Myocyte (in vitro differentiated cells): ENCODE measurements around the gene MUC15. TPM values are rescaled to one million over a fixed set of nuclear protein-coding genes. Genes with fewer than 3 reads are reported as not detected.
"Not testable (repeated sequence)": the region's sequence is repeated elsewhere in the genome, so short reads cannot be mapped to it uniquely, and the experiment has no call there.

Experiments used
- DNase-seq: peaks from one replicate; pipeline ENCODE4 v3.0.0-alpha.2; 2012; ENCODE audit warnings: low read depth
- polyA plus RNA-seq: library from polyadenylated mRNA; unstranded; fragments of >200 nt; gene quantifications from one replicate; pipeline ENCODE4 v1.2.1, GENCODE V29; 2012; ENCODE audit warnings: missing spikeins
- total RNA-seq: library from RNA; depleted of rRNA; stranded (reverse); fragments of >200 nt; gene quantifications from 2 replicates; pipeline ENCODE4 v1.2.3, GENCODE V29; 2014

MUC15 gene
- total RNA-seq: not detected in 2 replicates
- polyA plus RNA-seq: not detected

DNA sequence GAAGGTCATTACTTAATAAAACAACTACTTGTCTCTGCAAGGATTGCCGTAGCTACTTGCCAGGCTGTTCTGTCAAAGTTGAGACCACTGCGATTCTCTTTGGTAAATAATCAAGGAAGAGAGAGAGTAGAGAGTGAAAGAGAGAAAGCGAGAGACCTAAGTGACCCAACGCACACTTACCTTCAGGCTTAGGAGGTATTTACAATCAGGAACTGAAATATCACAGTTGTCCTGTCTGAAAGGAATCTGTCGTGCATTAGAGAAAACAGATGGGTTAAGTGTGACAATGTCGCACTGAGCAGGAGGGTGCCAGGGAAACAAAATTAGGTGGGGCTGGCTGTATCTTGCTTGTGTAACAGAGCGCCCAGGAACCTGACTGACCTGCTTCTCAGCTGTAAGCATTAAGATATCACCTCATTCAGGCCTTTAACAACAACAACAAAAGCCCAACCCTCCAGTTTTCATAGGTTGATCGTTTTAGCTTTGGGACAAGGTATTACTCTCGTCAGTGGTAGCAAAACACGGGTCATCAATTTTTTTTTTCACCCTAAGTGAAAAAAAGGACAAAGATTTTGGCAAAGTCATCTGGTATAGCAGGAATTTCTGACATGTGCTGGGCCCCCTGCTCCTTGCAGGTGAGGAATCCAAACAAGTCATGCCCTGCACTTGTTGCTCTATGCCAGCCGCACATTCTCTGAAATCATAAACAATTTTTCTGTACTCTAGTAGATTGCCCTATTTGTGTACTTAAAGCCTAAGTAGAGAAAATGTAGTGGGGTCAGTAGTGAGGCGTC is at the start of gene MUC15:
TSS of gene MUC15 (minus strand) at position 403 of the 794 bp plus-strand sequence. CDS start 5,169 bp downstream, outside the sequence.
- no peak for DNase-seq

GRCh38 chr11:26621132-26621531 is 49.1 kb upstream of the MUC15 start:
- no peak for DNase-seq

GRCh38 chr11:26620282-26621045 is 48.4 kb upstream of the MUC15 start:
- no peak for DNase-seq

GRCh38 chr11:26618441-26618840 is 46.4 kb upstream of the MUC15 start:
- DNase-seq: no peak

GRCh38 chr11:26613759-26614158 is 41.7 kb upstream of the MUC15 start:
- DNase-seq: no peak

GRCh38 chr11:26608507-26609146 is 36.6 kb upstream of the MUC15 start:
- DNase-seq: no peak

GRCh38 chr11:26607725-26608506 is 35.9 kb upstream of the MUC15 start:
- DNase-seq: no peak

DNA sequence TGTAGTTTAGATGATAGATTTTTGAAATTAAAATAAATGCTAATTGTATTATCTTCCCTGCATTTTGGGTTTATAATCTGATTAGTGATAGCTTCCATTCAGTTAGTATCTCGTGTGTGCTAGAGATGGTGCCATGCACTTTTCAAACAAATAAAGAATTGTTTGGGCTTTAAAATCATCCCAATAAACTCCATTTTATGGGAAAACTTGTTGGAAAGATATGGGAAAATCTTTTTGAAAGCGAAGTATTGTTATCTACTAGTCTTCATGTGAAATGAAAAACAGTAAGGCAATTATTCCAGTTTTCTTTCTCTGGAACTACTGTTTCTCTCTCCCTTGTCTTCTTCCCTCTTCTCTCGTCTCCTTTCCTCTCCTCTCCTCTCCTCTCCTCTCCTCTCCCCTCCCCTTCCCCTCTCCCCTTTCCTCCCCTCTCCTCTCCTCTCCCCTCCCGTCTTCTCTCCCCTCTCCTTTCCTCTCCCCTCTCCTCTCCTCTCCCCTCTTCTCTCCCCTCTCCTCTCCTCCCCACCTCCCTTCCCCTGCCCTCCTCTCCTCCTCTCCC is 27.9 kb upstream of the MUC15 start:
- no peak for DNase-seq

DNA sequence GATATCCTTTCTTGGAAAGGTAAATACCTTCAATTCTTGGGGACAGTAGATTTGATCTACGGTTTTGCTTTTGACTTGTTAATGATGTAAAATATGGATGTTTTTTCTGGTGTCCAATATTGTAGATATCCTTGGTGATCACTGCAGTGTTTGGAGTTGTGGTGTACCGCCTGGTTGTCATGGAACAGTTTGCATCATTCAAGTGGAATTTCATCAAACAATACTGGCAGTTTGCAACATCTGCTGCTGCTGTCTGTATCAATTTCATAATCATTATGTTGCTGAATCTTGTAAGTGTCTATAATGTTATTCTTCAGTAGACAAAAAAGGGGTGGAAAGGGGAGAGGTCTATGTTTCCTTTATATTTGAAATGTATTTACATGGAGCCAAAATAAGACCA is 27.4 kb upstream of the MUC15 start:
- peak; percentile 2 for DNase-seq

- DNase-seq: no peak
Observed at GRCh38 chr11:26597899-26598298, 25.8 kb upstream of the MUC15 start.

DNA sequence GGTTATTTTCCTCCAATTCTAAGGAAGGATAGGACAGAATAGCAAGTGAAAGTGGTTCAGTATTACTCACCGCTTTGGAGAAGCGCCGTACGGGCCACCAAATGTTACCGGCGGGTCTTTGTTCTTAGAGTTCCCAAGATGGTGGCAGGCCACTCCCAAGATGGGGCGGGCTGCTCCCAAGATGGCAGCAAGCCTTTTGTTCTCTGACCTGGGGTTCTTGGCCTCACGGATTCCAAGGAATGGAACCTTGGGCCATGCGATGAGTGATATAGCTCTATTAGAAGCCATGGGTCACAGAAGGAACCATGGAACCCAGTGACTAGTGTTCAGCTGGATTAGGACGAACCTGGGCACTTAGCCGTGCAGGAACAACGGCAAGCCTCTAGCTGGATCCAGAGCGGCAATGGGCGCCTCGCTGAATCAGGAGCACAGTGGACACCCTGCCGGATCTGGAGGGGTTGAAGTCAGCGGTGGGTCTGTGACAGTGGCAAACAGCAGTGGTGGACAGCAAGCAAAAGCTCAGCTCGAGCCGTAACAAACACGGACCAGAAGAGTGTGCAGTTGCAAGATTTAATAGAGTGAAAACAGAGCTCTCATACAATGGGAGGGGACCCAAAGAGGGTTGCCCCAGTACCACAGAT is 25.1 kb upstream of the MUC15 start:
- DNase-seq: not testable (repeated sequence)

DNA sequence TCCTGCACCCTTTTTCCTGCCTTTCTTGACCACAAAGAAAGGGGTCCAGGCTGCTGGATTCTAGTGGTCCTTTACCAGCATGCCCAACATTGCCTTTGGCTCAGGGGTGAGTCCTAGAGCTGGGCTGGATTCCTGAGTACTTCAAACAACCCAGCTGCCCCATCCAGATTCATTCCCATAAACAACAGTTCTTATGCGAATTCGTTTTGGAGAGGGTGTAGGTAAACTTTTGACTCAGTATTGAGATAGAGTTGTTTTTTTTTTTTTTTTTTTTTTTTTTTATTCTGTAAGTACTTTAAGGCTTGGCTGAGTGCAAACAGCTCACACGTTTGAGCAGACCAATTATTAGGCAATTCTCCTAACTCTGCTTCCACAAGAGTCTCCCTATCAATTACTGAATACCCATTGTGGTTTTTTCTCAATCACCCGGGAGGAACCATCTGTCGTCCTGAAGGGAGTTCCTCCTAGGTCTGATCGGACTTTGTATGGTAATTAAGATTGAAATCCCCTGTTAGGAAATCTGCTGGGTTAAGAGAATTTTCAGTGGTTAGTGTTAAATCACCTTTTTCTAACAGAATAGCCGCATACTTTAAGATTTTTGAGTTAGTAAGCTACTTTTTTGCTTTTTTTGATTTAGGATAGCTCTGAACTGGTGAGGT is 23.3 kb upstream of the MUC15 start:
- not testable (repeated sequence) for DNase-seq

- no peak for DNase-seq
Observed at GRCh38 chr11:26593691-26594090, 21.6 kb upstream of the MUC15 start.

- DNase-seq: no peak
Observed at GRCh38 chr11:26587073-26587472, 15.0 kb upstream of the MUC15 start.

DNA sequence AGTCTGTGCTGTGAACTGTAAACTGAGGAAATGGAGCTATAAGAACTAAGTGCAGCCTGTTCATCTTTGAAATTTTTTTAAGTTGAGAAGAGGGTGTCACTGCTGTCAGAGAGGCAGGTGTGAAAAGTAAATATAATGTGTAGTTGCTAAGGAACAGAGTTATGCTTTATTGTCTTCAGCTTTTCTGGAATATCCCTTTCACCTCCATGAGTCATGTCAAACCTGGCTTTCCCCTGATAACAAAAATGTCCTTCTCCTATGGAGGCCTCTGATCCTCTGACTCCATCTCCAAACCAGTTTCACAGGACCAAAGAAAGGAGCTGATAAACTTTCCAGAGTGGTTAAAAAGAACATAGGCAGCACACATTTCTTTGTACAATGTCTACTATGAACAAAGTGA is 12.8 kb upstream of the MUC15 start:
- DNase-seq: no peak

DNA sequence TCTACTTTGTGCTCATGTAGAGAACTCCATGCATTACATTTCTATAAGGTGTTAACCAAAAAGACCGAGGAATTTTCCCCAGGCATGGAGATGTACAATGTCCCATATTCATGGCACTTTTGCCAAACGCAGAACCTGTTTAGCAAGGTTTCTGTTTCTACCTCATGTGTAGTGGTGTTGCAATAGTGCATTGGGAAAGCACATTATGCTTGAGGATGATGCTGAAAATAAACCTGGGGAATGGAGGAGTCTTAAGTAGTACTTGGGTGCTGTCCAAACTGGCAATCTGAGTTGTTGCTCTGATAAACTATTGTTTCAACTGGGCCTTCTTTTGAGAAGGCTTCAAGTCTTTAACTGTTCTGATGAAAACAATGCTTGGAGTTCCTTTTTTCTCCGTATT is 11.5 kb upstream of the MUC15 start:
- no peak for DNase-seq

GRCh38 chr11:26580929-26581328 is 8.9 kb upstream of the MUC15 start:
- no peak for DNase-seq

GRCh38 chr11:26579683-26580082 is 7.6 kb upstream of the MUC15 start:
- DNase-seq: no peak

DNA sequence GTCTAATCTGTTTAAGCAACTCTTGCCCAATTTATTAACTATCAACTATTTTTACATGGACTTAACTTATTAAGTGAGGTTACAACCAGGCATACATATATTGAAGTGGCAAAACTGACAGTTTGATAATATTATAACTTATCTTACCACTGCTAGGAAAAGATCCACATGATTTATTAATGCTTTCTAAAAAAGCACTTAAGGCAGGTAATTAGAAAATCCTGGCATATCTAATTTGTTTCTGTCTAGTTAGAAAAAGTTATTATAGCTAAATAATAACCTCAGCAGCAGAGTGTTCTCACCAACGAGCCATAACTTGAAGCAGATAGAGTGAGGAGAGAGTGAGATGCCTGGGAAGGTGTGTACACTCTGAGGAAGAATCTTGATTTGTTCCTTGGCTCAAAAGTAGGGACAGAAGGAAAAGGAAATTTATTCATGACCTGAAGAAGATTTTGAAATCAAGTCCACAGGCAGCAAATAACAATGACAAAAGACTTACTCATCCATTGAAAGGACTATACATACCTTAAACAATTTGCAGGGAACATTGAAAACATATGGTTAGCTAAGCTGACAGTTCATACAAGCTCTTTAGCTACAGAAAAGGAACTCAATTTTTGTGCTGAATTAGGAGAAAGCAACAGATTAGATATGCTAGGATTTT is 7.1 kb upstream of the MUC15 start:
- DNase-seq: no peak
